Measurements from ENCODE around the gene GYS1. TPM values are rescaled to one million over a fixed set of nuclear protein-coding genes. Genes with fewer than 3 reads are reported as not detected.
A peak's percentile ranks its signal among the peaks of the same experiment; 100 is the strongest.

Gene GYS1
- total RNA-seq, 1 donor from 2014 or later = 56.2 TPM

DNA sequence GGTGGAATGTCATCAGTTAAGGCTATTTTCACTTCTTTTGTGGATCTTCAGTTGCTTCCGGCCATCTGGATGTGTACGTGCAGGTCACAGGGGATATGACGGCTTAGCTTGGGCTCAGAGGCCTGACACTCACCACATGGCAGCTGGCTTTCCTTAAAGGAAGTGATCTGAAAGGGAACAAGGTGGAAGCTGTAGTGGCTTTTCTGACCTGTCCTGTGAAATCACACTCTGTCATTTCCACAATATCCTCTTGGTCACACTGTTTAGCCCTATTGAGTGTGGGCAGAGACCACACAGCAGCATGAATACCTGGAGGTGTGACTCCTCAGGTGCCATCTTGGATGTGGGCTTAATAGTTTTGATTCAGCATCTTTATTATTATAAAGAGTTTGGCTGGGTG lies 43.0 kb downstream of the GYS1 start:
- TF ChIP-seq, protein P1, sequence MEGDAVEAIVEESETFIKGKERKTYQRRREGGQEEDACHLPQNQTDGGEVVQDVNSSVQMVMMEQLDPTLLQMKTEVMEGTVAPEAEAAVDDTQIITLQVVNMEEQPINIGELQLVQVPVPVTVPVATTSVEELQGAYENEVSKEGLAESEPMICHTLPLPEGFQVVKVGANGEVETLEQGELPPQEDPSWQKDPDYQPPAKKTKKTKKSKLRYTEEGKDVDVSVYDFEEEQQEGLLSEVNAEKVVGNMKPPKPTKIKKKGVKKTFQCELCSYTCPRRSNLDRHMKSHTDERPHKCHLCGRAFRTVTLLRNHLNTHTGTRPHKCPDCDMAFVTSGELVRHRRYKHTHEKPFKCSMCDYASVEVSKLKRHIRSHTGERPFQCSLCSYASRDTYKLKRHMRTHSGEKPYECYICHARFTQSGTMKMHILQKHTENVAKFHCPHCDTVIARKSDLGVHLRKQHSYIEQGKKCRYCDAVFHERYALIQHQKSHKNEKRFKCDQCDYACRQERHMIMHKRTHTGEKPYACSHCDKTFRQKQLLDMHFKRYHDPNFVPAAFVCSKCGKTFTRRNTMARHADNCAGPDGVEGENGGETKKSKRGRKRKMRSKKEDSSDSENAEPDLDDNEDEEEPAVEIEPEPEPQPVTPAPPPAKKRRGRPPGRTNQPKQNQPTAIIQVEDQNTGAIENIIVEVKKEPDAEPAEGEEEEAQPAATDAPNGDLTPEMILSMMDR (conservative IDR thresholded peaks at IDR 0.05) = no peak
- no peaks in the 10 kb centered on the region for H3K27me3 Mint-ChIP-seq (ENCODE audit: low read depth)
- DNase-seq (ENCODE audit: low read depth, low spot score) = no peak
- H3K27ac Mint-ChIP-seq (ENCODE audit: unreplicated experiment) = no peak overlapping the region
- peak overlapping the region; percentile 23 for H3K4me3 Mint-ChIP-seq
- H3K36me3 Mint-ChIP-seq (ENCODE audit: low read depth) = no peaks in the 10 kb centered on the region
- H3K9me3 Mint-ChIP-seq = peaks cover 2% of the 10 kb centered on the region
- peaks cover 5% of the 10 kb centered on the region for H3K4me1 Mint-ChIP-seq

DNA sequence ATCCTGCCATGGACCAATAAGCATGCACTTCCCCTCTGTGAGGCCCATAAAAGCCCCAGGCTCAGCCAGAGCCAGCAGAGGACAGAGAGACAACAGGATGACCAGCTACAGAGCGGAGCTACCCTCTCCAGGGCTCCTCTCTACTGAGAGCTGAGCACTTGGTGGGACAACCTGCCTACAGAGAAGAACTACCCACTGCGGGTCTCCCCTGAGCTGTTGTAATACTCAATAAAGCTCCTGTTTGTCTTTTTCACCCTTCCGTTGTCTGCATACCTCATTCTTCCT lies 45.9 kb downstream of the GYS1 start:
- no peaks in the 10 kb centered on the region for H3K27me3 Mint-ChIP-seq (ENCODE audit: low read depth)
- no peaks in the 10 kb centered on the region for H3K4me1 Mint-ChIP-seq
- H3K27ac Mint-ChIP-seq (ENCODE audit: unreplicated experiment) = no peak overlapping the region

DNA sequence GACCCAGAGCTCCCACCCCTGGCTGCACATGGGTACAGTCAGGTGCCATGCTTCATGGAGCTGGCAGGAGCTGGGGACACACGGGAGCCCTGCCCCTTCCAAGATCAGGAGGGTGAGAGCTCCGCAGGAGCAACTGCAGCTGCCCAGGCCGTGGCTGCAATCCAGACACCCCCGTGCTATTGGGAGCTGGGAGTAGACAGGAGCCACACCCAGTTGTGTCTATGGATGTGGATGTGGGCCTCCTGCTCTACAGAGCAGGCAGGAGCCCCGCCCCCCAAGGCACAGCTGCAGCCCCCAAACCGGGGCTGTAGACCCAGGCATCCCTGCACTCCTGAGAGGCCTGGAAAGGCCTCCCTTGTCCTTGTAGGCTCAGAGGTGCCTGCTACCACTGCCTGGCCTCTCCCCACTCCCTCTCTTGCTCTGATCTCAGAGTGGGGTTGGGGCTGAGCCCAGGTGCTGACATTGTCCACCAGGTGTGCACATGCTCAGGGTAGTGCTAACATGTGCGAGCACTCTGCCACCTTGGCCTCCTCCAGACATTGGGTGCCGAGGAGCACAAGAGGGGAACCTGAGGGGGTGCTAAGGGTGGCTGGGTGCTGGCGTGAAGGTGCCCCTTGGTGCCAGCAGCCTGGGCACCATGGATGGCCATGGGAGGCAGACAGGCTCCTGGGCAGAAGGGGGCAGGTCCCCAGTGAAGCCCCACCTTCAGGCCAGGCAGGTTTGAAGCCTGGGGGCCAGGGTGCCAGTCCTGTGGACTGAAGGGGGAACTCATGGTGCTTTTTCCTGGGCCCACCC lies 46.4 kb downstream of the GYS1 start:
- H3K4me3 Mint-ChIP-seq = no peak overlapping the region
- peaks cover 2% of the 10 kb centered on the region for H3K9me3 Mint-ChIP-seq
- H3K27ac Mint-ChIP-seq (ENCODE audit: unreplicated experiment) = no peak overlapping the region
- no peaks in the 10 kb centered on the region for H3K27me3 Mint-ChIP-seq (ENCODE audit: low read depth)
- no peaks in the 10 kb centered on the region for H3K36me3 Mint-ChIP-seq (ENCODE audit: low read depth)
- no peak for DNase-seq (ENCODE audit: low read depth, low spot score)
- TF ChIP-seq, protein P1 (conservative IDR thresholded peaks at IDR 0.05) = no peak
- no peaks in the 10 kb centered on the region for H3K4me1 Mint-ChIP-seq

More for the DNA sequence above, 45.9 kb downstream of the GYS1 start:
- no peak for DNase-seq (ENCODE audit: low read depth, low spot score)
- no peak overlapping the region for H3K4me3 Mint-ChIP-seq
- H3K9me3 Mint-ChIP-seq = peaks cover 2% of the 10 kb centered on the region
- TF ChIP-seq, protein P1 (conservative IDR thresholded peaks at IDR 0.05) = no peak
- H3K36me3 Mint-ChIP-seq (ENCODE audit: low read depth) = no peaks in the 10 kb centered on the region

DNA sequence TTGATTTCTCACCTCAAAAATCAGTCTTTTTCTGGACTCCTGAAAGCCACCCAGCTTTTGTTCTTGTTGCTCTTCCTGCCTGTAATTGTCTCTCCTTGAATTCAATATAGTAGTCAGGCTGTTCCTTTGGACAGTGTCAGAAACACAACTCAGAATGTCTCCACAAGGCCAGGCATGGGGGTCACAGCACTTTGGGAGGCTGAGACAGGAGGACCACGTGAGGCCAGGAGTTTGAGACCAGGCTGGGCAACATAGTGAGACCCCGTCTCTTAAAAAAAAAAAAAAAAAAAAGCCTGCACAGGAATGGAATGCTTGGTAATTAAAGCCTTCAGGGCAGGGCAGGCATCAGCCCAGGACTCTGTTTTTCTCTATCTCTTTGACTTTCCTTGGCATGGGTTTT lies 47.3 kb downstream of the GYS1 start:
- Mint-ChIP-seq H3K27ac (ENCODE audit: unreplicated experiment) (no peak overlapping the region), H3K36me3 (ENCODE audit: low read depth) (no peaks in the 10 kb centered on the region), H3K4me1 (no peaks in the 10 kb centered on the region), H3K4me3 (no peak overlapping the region), H3K27me3 (ENCODE audit: low read depth) (no peaks in the 10 kb centered on the region), H3K9me3 (peaks cover 2% of the 10 kb centered on the region)
- DNase-seq (ENCODE audit: low read depth, low spot score) = no peak
- TF ChIP-seq, protein P1 (conservative IDR thresholded peaks at IDR 0.05) = no peak

DNA sequence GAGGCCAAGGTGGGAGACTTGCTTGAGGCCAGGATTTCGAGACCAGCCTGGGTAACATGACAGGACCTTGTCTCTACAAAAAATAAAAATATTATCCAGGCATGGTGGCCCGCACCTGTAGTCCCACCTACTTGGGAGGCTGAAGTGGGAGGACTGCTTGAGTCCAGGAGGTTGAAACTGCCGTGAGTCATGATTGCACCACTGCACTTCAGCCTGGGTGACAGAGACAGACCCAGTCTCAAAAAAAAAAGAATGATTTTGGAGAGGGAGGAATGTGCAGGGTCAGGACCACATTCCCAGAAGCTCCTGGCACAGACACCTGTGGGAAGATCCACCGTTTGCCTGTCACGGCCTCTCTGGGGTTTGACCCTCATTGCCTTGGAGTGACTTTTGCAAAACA lies 47.7 kb downstream of the GYS1 start:
- H3K36me3 Mint-ChIP-seq (ENCODE audit: low read depth) = no peaks in the 10 kb centered on the region
- no peak overlapping the region for H3K27ac Mint-ChIP-seq (ENCODE audit: unreplicated experiment)
- H3K4me3 Mint-ChIP-seq = no peak overlapping the region
- H3K9me3 Mint-ChIP-seq = peaks cover 2% of the 10 kb centered on the region
- no peak for DNase-seq (ENCODE audit: low read depth, low spot score)
- TF ChIP-seq, protein P1 (conservative IDR thresholded peaks at IDR 0.05) = no peak
- H3K4me1 Mint-ChIP-seq = no peaks in the 10 kb centered on the region
- H3K27me3 Mint-ChIP-seq (ENCODE audit: low read depth) = no peaks in the 10 kb centered on the region

Measured in neural crest cell (in vitro differentiated cells).